Left forelimb (tissue), 1 donor: Measurements from ENCODE around the gene ZNF668.
"Not testable (repeated sequence)": the region's sequence is repeated elsewhere in the genome, so short reads cannot be mapped to it uniquely, and the experiment has no call there.

ENCODE experiments used
- DNase-seq: peaks from one replicate; pipeline ENCODE4 v3.0.0-alpha.2; 2018; ENCODE audit warnings: low spot score

ZNF668 gene

DNA sequence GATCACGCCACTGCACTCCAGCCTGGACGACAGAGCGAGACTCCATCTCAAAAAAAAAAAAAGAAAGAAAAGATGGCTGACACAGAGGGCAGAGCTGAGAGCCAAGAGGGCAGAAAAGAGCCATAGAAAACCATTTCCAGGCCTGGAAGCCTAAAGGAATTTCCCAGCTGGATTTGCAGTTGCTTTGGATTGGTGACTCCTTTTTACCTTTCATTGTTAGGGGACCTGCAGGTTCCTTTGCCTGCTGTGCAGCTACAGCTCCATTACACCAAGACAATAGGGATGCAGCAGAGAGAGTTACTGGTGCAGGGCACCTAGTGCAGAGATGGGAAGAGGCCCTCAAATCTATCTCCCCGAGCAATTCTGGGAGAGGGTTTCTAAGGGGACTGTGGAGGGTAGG, 18.4 kb downstream of the ZNF668 start:
- no peak for DNase-seq

DNA sequence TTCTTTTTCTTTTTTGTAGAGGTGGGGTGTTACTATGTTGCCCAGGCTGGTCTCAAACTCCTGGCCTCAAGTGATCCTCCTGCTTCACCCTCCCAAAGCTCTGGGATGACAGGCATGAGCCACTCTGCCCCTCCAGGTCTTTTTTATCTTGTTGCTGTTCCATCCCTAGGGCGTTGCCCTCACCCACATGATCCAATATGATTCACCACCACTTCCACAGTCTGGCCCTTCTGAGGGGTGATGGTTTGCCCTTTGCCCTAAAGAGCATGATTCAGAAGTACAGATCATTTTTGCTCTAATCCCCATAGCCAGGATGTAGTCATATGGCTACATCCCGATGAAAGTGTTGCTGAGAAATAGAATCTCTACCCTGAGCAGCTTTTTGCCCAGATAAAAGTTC, 21.9 kb downstream of the ZNF668 start:
- no peak for DNase-seq

DNA sequence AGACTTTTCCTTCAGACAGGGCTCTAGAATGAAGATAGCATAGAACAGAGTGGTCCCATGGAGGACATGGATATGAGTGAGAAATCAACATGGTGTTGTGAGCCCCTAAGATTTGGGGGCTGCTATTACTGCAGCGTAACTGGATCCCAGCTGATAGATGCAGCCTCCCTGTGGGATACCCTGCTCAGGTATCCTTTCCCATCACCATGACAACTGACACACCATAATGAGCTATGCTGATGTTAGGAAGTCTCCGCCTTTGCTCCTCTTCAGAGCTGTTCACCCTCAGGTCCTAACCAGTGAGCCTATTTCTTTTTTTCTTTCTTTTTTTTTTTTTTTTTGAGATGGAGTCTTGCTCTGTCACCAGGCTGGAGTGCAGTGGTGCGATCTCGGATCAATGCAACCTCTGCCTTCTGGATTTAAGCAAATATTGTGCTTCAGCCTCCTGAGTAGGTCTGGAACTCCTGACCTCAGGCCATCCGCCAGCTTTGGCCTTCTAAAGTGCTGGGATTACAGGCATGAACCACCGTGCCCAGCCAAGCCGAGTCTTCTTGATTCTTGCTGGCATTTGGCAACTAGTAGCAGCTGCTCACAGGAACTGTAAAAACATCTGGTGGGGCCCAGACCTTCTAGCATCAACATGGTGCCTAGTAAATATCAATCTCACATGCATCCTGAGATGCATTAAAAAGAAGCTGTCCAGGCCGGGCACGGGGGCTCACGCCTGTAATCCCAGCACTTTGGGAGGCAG, 23.6 kb downstream of the ZNF668 start:
- no peak for DNase-seq

DNA sequence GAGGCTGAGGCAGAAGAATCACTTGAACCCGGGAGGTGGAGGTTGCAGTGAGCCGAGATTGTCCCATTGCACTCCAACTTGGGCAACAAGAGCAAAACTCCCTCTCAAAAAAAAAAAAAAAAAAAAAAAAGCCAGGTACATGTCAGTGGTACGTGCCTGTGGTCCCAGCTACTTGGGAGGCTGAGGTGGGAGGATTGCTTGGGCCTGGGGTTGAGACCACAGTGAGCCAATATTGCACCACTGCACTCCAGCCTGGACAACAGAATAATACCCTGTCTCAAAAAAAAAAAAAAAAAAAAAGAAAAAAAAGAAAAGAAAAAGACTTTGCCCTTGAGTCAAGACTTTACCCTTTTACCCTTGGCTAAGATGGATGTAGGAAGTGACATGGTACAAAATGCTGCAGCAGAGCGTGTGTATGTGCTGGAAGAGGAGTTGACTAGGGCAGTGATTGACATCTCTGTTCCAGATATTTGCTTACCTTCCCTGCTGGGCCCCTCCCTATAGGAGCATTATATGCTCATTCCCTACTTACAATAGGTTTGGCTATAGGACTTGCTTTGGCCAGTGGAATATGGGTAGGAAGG, 30.1 kb downstream of the ZNF668 start:
- DNase-seq = no peak

DNA sequence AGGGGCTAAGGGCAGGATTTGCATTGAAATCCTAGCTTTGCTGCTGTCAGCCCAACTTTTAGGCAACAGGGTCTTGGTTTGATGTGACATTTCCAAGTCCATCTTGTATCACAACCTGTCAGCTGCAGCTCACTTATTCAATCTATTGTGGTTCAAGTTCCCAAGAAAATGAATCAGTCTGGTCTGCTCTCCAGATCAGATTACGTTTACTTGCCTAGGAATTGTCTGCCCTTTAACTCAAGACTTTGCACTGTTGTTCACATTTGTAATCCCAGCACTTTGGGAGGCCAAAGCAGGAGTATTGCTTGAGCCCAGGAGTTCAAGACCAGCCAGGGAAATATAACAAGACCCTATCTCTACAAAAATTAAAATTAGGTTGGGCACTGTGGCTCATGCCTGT, 30.7 kb downstream of the ZNF668 start:
- no peak for DNase-seq

DNA sequence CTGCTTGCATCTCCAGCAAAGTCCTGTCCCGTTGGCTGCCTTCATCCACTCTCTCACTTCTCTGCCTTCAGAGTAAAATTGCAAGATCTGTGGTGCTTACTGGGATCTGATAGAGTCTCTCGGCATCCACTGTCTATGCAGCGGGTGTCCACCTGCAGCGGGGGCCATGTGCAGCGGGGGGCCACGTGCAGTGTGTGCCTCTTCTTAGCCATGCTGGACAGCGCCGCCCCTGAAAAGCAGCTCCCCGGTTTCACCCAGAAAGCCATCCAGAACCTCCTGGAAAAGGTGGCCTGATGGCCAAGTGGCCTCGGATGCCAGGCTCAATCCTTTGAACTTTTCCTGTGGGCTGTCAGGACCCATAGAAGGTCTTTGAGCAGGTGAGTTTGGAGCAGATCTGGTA, 31.2 kb downstream of the ZNF668 start:
- DNase-seq = no peak

DNA sequence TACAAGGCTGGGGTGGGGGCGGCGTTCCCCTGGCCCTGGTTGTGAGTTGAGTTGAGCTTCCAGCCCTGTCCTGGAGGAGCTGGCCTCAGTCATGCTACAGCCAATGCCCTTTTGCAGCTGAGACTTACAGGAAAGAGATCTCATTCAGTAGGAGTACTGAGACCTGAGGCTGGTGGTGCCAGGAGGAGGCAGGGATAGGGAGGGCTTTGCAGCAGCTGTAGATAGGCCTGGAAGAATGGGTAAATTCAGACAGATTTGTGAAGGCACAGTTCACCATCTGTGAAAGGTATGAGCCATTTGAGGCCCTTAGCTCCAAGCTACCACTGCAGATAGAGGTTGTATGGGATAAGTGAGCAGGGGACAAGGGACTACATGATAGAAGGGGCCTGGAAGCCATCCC, 35.0 kb downstream of the ZNF668 start:
- no peak for DNase-seq

DNA sequence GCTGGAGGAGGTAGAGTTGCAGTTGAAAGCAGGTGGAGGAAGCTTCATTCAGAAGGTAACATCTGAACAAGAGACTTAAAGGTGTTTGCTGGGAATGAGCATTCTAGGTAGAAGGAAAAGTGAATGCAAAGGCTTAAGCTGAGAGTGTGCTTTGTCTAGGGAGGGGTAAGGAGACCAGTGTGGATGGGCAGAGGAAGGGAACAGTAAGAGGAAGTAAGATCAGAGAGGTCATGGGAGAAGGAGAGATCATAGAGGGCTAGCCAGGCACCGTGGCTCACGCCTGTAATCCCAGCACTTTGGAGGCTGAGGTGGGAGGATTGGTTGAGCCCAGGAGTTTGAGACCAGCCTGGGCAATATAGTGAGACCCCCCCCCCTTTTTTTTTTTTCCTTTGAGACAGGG, 37.3 kb downstream of the ZNF668 start:
- DNase-seq = no peak

DNA sequence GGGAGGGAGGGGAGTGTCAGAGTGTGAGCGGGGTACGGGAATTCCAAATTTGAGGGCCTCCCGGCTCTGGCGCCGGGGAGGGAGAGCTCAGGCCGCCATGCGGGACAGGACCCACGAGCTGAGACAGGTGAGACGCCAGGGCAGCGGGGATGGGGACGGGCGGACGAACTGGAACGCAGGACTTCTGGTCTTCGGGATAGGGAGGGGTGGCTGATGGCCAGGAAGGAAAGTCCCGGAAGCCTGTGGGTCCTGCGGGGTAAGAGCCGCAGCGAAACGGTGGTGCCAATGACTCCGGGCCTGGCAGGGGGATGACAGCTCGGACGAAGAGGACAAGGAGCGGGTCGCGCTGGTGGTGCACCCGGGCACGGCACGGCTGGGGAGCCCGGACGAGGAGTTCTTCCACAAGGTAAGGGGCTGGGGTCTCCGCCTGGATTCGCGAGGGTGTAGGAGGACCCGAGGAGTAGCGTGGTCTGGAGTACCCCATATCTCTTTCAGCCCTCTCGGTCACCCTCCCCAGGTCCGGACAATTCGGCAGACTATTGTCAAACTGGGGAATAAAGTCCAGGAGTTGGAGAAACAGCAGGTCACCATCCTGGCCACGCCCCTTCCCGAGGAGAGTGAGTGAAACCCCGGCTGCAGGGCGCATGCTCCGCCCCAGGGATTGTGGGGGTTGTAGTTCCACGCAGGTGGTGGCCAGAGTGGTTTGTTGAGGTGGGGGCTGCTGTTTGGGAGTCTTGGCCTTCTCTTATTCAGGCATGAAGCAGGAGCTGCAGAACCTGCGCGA, 40.1 kb downstream of the ZNF668 start:
- peak; percentile 91 for DNase-seq

DNA sequence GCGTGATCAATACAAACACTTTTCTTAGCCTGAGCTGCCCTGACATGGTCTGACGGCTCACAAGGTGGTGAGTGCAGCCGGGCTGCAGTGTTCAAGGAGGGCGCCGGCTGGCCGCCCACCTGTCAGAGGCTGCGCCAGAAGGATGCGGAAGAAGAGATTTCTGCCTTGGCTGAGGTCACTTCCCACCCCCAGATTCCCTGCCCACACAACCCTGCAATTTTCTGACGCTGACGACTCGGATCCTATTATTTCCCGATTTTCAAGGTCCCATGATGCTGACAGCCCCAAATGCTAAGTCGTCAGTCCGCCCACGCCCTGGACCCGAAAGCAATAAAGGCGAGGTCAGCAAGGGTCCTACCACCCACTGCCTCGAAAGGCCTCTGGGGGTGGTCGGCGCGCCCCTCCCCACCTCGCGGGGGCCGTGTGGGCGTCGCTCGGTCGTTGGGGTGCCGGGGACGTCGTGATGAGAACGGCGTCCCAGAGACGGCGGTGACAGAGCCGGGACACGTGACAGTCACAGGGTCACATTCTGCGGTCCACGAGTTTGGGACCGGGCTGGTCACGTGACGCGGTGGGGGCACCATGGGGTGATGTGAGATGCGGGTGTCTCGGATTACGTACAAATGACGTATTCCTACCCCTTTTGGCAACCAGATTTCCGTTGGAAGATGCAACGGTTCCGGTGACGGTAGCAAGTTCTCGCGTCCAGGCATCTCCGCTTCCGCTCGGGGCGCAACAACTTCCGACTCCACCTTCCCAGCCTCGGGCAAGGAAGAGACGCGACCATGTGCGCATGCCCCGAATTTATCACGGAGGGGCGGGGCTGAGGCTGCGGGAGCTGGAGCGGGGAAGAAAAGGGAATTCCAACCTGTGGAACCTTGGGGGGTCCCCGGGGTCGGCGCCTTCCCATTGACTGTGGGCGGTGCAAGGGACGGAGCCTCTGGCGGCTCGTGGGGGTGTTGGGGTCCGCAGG, 41.0 kb downstream of the ZNF668 start, which contains the start of gene STX4:
STX4 (plus strand) TSS at position 823 of the 973 bp plus-strand sequence. CDS start 248 bp downstream, outside the sequence.
- peak; percentile 98 for DNase-seq

DNA sequence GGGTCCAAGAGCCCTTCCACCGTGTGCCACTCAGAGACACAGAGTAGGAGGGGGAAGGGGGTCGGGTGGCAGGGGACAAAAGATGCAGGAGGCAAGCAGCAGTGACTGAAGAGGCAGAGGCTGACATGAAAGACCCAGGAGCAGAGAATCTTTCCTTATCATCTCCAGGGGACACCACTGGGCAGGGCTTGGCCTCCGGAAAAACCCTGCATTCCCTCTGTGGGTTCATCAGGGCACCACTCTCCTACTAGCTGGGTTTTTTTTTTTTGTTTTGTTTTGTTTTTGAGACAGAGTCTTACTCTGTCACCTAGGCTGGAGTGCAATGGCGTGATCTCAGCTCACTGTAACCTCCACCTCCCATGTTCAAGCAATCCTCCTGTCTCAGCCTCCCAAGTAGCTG, 42.8 kb downstream of the ZNF668 start:
- no peak for DNase-seq

DNA sequence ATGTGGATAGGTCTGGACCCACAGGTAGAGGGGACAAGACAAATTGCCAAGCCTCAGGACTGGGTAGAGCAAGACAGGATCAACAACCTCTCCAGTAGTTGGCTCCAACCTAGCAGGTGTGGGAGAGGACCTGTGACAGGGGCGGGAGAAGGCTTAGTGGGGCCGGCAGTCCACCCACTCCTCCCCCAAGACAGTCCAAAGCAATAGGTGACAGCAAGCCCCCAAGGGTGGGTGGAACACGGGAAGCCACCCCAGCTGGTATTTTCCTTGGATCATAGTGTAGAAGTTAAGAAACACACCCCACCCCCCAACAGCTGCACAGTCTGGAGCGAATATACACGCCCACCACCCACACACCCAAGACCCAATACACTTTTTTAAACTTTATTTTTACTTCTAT, 44.8 kb downstream of the ZNF668 start:
- no peak for DNase-seq

DNA sequence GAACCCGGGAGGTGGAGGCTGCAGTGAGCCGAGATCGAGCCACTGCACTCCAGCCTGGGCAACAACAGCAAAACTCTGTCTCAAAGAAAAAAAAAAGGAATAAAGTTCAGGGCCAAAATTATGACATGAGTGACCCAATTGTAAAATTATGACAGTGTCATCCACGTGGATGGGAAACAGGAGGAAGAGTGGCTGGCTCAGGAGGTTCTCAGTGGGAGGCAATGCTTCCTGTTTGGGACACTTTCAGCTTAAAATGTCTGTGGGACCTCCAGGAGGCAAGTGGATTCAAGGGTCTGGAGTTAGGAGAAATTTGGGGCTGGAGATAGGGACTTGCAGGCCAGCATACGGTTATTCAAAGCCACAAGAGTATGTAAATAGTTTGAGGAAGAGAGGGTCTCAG, 48.7 kb downstream of the ZNF668 start:
- no peak for DNase-seq

DNA sequence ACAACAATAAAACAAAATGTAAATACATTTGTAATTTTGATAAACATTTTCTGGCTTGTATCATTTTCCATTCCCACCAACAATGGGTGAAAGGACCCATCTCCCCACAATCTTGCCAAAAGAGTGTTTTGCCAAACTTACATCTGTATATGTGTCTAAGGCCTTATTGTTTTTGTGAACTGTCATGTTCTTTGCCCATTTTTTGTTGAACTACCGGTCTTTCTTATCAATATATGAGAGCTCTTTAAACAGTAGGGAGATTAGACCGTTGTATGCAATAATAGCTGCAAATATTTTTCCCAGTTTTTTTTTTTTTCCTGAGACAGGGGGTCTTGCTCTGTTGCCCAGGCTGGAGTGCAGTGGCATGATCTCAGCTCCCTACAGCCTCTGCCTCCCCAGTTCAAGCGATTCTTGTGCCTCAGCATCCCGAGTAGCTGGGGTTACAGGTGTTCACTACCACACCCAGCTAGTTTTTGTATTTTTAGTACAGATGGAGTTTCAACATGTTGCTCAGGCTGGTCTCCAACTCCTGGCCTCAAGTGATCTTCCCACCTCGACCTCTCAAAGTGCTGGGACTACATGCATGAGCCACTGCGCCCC, 50.3 kb downstream of the ZNF668 start:
- no peak for DNase-seq

DNA sequence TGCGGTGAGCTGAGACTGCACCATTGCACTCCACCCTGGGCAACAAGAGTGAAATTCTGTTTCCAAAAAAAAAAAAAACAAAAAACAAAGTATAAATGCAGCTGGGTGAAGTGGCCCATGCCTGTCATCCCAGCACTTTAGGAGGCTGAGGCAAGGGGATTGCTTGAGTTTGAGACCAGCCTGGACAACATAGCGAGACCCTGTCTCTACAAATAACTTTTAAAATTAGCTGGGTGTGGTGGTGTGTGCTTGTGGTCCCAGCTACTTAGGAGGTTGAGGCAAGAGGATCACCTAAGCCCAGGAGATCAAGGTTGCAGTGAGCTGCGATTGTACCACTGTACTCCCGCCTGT, 50.8 kb downstream of the ZNF668 start:
- no peak for DNase-seq

DNA sequence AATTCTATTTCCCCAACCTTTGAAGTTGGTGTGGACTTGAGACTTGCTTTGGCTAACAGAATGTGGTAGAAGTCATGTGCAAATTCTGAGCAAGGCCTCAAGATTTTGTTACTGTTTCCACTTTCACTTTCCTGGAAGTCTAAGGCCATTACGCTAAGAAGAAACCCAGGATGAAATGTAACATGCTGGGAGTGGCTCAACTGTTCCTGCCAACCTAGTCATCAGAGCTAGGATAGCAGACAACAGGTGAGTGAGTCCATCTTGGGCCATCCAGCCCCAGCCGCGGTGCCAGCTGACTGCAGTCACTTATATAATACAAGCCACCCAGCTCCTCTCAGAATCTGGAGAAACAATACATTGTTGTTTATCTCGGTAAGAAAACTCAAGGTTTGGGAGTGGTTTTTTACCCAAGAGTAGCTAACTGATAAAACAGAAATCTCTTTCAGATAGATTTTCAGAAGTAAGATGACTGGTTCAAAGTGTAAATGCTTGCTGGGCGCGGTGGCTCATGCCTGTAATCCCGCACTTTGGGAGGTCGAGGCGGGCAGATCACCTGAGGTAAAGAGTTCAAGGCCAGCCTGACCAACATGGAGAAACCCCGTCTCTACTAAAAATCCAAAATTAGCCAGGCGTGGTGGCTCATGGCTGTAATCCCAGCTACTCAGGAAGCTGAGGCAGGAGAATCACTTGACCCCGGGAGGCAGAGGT, 51.3 kb downstream of the ZNF668 start:
- no peak for DNase-seq

DNA sequence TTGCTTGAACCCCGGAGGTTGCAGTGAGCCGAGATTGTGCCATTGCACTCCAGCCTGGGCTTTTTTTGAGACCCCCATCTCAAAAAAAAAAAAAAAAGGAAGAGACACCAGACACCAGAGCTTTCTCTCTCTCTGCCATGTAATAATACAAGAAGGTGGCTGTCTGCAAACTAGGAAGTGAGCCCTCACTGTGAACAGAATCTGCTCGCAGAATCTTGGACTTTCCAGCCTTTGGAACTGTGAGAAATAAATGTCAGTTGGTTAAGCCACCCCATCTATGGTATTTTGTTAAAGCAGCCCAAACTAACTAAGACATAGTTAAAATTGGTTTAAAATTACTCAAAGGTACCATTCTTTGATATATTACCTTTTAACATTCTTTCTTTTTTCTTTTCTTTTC, 53.5 kb downstream of the ZNF668 start:
- DNase-seq = no peak

DNA sequence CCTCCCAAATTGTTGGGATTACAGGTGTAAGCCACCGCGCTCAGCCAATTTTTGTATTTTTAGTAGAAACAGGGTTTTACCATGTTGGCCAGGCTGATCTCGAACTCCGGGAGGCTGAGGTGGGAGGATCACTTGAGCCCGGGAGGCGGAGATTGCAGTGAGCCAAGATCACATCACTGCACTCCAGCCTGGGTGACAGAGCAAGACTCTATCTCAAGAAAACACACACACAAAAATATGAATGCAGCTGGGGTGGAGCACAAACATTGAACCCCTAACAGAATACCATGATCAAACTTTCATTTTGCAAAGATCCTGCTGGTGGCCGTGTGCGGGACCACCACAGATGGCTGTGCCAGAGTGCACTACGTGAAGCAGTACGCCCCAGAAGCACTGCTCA, 56.3 kb downstream of the ZNF668 start:
- not testable (repeated sequence) for DNase-seq

DNA sequence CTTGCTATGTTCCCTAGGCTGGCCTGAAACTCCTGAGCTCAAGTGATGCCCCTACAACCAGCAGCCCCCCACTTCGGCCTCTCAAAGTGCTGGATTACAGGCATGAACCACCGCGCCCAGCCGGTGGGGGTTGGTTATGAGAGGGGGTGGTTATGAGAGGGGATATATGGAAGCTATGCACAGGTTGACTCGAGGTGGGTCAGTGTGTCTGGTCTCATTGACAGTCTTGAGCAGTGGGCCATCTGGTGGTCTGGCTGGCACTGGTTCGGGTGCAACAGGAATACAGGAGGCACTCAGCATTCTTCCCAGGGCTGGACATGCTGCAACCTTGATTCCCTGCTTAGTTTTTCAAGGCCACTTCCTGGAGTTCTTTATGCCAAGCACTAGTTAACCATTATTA, 58.0 kb downstream of the ZNF668 start:
- no peak for DNase-seq

DNA sequence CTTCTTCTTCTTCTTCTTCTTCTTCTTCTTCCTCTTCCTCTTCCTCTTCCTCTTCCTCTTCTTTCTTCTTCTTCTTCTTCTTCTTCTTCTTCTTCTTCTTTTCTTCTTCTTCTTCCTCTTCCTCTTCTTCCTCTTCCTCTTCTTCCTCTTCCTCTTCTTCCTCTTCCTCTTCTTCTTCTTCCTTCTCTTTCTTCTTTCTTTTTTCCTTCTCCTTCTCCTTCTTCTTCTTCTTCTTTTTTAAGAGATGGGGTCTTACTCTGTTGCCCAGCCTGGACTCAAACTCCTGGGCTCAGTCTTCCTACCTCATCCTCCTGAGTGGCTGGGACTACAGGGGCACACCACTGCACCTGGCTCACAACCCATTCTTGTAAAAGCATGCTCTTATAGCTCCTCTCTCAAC, 60.7 kb downstream of the ZNF668 start:
- not testable (repeated sequence) for DNase-seq

DNA sequence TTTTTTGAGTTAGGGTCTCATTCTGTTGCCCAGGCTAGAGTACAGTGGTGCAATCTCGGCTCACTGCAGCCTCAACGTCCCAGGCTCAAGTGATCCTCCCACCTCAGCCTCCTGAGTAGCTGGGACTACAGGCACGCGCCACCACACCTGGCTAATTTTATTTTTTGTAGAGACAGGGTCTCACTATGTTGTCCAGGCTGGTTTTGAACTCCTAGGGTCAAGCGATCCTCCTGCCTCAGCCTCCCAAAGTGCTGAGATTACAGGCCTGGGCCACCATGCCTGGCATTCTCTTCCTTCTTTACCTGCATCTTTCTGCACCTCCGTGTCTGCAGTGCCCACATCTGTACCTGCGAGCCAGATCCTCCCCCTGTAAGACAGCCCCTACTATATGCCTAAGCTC, 62.2 kb downstream of the ZNF668 start:
- not testable (repeated sequence) for DNase-seq
